ENCODE measurements around the gene ERI3. TPM values are rescaled to one million over a fixed set of nuclear protein-coding genes. Genes with fewer than 3 reads are reported as not detected.

The ERI3 gene
- total and polyA plus RNA-seq, 5 donors from 2014 or later, result 27.6 to 39.8 (median 34.6) TPM

DNA sequence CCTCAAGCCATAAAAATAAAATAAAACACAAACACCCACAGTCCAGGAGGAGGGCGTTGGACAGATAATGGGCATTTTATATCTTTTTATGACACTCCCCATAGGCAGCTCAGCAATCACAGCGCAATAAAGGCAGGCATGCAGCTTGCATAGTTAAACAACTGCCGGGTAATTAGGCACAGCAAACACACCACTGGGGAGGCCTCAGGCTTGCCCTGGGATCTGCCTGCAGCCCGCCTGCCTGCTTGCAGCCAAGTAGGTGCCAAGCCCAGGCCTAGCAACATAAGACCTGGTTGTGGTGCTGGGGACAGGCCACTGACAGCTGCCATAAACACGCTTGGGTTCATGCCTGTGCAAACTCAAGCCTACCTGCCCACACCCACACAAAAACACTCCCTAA, 87.6 kb downstream of the ERI3 start:
- DNase-seq, result no peak
- H3K4me1 ChIP-seq (ENCODE audit: control insufficient read depth, insufficient read depth, low read length, poor library complexity, severe bottlenecking), result no peaks in the 10 kb centered on the region
- no peaks in the 10 kb centered on the region for H3K36me3 ChIP-seq (ENCODE audit: control insufficient read depth, insufficient read depth, low read length)
- no peak overlapping the region for H3K27ac ChIP-seq (ENCODE audit: insufficient read depth, low read length, poor library complexity, severe bottlenecking)
- Mint-ChIP-seq H3K36me3 (peaks cover 25% of the 10 kb centered on the region), H3K27ac (no peak overlapping the region), H3K9me3 (no peaks in the 10 kb centered on the region), H3K4me3 (no peak overlapping the region), H3K27me3 (no peaks in the 10 kb centered on the region), H3K4me1 (peaks cover 0 to 42% (median 12%) of the 10 kb centered on the region in 4 donors)
- no peaks in the 10 kb centered on the region for H3K27me3 ChIP-seq (ENCODE audit: control insufficient read depth, insufficient read depth, low read length)
- ATAC-seq (ENCODE audit: low read depth in 2 of 2), result no peak
- no peaks in the 10 kb centered on the region for H3K9me3 ChIP-seq (ENCODE audit: control insufficient read depth in 2 of 2, low read length in 2 of 2)
- H3K4me3 ChIP-seq (ENCODE audit: low read depth, low read length), result no peak overlapping the region

DNA sequence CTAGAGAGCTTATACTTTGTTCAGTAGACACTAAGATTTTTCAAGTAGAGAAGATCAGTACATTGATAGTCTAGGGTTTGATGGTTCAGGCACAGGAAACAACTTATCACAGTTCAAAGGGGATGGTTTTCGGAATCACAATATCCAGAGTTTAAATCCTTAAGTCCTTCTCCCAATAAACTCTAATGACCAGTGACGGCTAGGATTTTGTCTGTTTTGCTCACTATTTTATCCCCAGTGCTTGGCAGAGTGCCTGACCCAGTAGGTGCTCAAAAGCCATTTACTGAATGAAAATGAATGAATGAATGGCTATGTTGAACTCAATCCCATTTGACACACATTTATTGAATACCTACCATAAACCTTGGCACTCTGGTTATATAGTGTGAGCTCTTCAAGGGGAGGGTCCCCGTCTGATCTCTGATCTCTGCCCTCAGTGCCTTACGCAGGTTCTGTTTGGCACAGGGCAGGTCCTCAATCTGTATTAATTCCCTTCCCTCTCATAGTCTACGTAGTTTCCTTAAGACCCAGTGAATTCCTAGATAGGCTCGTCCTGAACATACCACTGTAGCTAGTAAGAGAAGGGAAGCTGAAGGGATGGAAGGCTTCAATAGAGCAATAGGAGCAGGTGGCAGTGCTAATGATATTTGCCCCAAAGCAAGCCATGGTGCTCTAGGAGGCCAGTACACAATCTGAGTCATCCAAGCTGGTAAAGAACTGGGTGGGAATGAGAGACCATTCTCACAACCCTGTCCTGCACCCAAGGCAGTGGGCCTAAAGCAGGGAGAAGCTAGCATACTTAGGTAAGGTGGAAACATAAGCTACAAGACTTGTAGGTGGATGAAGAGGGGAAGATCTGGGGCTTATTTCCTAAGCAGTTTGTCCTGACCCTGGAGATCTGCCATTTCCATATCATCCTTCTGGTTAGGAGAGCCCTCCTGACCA, 88.4 kb downstream of the ERI3 start:
- no peaks in the 10 kb centered on the region for H3K9me3 ChIP-seq (ENCODE audit: control insufficient read depth in 2 of 2, low read length in 2 of 2)
- no peaks in the 10 kb centered on the region for H3K27me3 ChIP-seq (ENCODE audit: control insufficient read depth, insufficient read depth, low read length)
- no peaks in the 10 kb centered on the region for H3K36me3 ChIP-seq (ENCODE audit: control insufficient read depth, insufficient read depth, low read length)
- Mint-ChIP-seq H3K27me3 (no peaks in the 10 kb centered on the region), H3K9me3 (no peaks in the 10 kb centered on the region), H3K27ac (no peak overlapping the region), H3K36me3 (peaks cover 24% of the 10 kb centered on the region), H3K4me3 (no peak overlapping the region), H3K4me1 (peaks cover 0 to 45% (median 13%) of the 10 kb centered on the region in 4 donors)
- ATAC-seq (ENCODE audit: low read depth in 2 of 2), result no peak
- no peak for DNase-seq
- no peak overlapping the region for H3K4me3 ChIP-seq (ENCODE audit: low read depth, low read length)
- H3K27ac ChIP-seq (ENCODE audit: insufficient read depth, low read length, poor library complexity, severe bottlenecking), result no peak overlapping the region
- H3K4me1 ChIP-seq (ENCODE audit: control insufficient read depth, insufficient read depth, low read length, poor library complexity, severe bottlenecking), result no peaks in the 10 kb centered on the region

DNA sequence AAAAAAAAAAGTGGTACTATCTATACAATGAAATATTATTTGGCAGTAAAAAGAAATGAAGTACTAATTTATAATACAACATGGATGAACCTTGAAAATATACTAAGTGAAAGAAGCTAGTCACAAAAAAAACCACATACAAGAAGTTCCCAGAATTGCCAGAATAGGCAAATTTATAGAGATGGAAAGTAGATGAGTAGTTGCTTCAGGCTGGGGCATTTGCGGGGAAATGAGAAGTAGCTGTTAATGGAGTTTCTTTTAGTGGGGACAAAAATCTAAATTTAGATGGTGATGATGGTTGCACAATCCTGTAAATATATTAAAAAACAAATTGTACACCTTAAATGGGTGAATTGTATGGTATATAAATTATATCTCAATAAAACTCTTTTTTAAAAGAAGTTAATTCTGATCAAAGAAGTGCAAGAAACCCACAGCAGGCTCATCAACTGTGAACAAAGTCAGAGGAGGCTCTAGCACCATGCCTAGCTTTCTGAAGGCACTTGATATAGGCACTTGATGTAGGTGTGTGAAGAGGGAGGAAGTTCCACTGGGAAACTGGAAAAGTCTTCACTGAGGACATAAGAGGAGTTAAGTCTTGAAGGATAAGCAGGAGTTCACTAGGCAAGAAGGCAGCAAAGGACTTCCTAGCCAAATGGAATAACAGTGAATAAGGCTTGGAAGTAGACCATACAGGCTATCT, 89.2 kb downstream of the ERI3 start:
- H3K27ac Mint-ChIP-seq, result no peak overlapping the region
- no peak overlapping the region for H3K27ac ChIP-seq (ENCODE audit: insufficient read depth, low read length, poor library complexity, severe bottlenecking)

DNA sequence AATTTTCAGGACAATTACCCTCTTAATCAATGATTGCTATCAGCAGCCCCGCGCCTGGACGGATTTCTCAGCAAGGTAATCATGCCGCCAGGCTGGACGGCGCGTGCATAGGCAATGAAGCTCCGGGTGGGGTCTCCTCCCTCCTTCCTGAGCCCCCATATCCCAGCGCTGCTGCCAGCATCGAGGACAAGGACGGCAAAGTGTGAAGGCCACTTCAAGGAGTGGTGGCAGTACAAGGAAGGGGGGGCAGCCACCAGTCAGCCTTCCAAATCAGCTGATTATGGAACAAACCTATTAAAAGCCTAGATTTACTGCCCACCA, 90.6 kb downstream of the ERI3 start:
- no peaks in the 10 kb centered on the region for H3K9me3 Mint-ChIP-seq
- peak overlapping the region in 2 of 3 donors; percentile 61 to 80 for H3K27ac Mint-ChIP-seq

More for the DNA sequence above, 89.2 kb downstream of the ERI3 start:
- Mint-ChIP-seq H3K27me3 (no peaks in the 10 kb centered on the region), H3K4me3 (no peak overlapping the region), H3K36me3 (peaks cover 15% of the 10 kb centered on the region), H3K4me1 (peaks cover 6 to 48% (median 15%) of the 10 kb centered on the region in 4 donors), H3K9me3 (no peaks in the 10 kb centered on the region)
- no peak for ATAC-seq (ENCODE audit: low read depth in 2 of 2)
- no peaks in the 10 kb centered on the region for H3K36me3 ChIP-seq (ENCODE audit: control insufficient read depth, insufficient read depth, low read length)
- no peaks in the 10 kb centered on the region for H3K4me1 ChIP-seq (ENCODE audit: control insufficient read depth, insufficient read depth, low read length, poor library complexity, severe bottlenecking)
- no peak for DNase-seq
- H3K4me3 ChIP-seq (ENCODE audit: low read depth, low read length), result no peak overlapping the region
- no peaks in the 10 kb centered on the region for H3K27me3 ChIP-seq (ENCODE audit: control insufficient read depth, insufficient read depth, low read length)
- H3K9me3 ChIP-seq (ENCODE audit: control insufficient read depth in 2 of 2, low read length in 2 of 2), result no peaks in the 10 kb centered on the region

DNA sequence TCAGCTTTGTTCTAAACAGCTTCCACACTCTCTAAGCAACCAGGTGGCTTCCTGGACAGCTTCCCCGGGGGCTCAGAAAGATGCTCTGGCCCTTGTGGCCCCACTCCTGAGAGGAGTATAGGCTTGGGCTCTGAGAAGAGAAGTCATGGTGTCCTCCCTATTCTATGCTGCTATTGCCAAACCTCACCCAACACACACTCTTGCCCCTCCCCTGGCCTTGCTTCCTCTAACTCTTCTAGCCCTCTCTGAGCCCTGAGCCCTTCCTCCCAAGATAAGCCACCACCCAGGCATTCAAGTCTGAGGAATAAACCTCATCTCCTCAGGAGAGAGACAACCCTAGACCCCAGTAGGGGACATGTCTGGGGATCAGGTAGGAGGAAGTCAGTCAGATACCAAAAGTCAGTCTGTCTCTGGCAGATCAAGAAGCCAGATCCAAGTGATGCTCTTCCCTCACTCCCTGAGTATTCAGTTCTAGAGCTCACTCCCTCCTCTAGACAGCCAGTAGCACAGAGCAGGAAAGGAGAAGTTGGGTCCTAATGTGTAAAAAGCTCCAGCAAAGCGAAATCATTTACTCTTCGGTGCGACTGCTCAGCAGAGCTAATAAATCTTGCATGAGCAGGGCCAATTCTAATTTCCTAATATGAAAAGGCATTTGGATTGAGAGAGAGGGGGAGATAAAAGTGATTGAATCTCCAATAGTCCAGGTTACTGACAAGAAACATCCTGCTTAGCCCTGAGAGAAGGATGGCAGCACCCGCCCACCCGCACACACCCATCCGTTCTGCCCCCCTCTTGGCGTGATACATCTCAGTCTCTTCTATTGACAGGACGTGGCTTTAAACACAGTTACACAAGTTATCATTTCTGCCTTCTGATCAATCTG, 91.2 kb downstream of the ERI3 start:
- Histone ChIP-seq H3K27ac (ENCODE audit: insufficient read depth, low read length, poor library complexity, severe bottlenecking) (no peak overlapping the region), H3K4me1 (ENCODE audit: control insufficient read depth, insufficient read depth, low read length, poor library complexity, severe bottlenecking) (no peaks in the 10 kb centered on the region), H3K4me3 (ENCODE audit: low read depth, low read length) (no peak overlapping the region), H3K36me3 (ENCODE audit: control insufficient read depth, insufficient read depth, low read length) (no peaks in the 10 kb centered on the region), H3K27me3 (ENCODE audit: control insufficient read depth, insufficient read depth, low read length) (no peaks in the 10 kb centered on the region), H3K9me3 (ENCODE audit: control insufficient read depth in 2 of 2, low read length in 2 of 2) (no peaks in the 10 kb centered on the region)
- DNase-seq (peak in 1 of 3 donors; percentile 76), ATAC-seq (ENCODE audit: low read depth in 2 of 2) (peak in 1 of 2 donors; percentile 45)
- H3K27me3 Mint-ChIP-seq, result no peaks in the 10 kb centered on the region
- H3K36me3 Mint-ChIP-seq, result peaks cover 10% of the 10 kb centered on the region
- peak overlapping the region in 1 of 4 donors; percentile 13 for H3K4me3 Mint-ChIP-seq
- peaks cover 6 to 46% (median 14%) of the 10 kb centered on the region in 4 donors for H3K4me1 Mint-ChIP-seq
- H3K27ac Mint-ChIP-seq, result peak overlapping the region in 2 of 3 donors; percentile 61 to 84
- H3K9me3 Mint-ChIP-seq, result no peaks in the 10 kb centered on the region

More for the DNA sequence above, 90.6 kb downstream of the ERI3 start:
- Histone ChIP-seq H3K4me3 (ENCODE audit: low read depth, low read length) (no peak overlapping the region), H3K4me1 (ENCODE audit: control insufficient read depth, insufficient read depth, low read length, poor library complexity, severe bottlenecking) (no peaks in the 10 kb centered on the region), H3K36me3 (ENCODE audit: control insufficient read depth, insufficient read depth, low read length) (no peaks in the 10 kb centered on the region), H3K9me3 (ENCODE audit: control insufficient read depth in 2 of 2, low read length in 2 of 2) (no peaks in the 10 kb centered on the region), H3K27ac (ENCODE audit: insufficient read depth, low read length, poor library complexity, severe bottlenecking) (no peak overlapping the region), H3K27me3 (ENCODE audit: control insufficient read depth, insufficient read depth, low read length) (no peaks in the 10 kb centered on the region)
- ATAC-seq (ENCODE audit: low read depth in 2 of 2) (no peak), DNase-seq (no peak)
- Mint-ChIP-seq H3K27me3 (no peaks in the 10 kb centered on the region), H3K36me3 (peaks cover 12% of the 10 kb centered on the region), H3K4me1 (peaks cover 6 to 46% (median 16%) of the 10 kb centered on the region in 4 donors), H3K4me3 (no peak overlapping the region)

DNA sequence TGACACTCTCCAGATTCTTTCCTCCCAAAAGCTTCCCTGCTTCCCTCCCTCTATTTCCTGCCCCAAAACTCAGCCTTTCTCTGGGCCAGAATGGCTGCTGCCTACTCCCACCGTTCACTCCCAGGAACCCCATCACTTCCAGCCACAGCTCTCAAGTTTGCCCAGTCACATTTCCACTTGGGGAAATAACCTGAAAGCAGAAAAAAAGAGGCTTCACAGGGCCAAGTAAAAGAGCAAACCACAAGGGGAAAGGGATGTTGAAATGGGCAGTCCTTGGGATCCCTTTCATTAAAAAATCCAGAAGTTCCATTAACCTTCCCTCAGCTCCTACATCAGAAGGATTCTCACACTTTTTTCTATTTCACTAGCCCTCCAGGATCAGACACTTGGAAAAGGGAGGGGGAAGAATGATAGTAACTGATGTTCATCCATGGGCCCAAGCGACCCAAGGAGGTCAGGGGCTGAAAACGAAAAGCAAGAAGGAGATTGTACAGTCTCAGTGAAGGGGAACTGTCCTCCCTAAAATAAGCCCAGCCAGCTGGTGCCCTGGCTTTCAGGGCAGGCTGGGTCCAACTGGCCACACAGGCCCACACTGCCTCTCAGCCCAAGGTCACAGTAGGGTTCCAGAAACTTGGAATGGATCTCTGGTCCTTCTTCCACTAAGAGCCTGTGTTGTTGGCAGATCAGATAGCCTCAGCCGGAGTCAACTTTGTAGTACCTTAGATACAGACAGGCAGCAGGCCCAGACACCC, 92.1 kb downstream of the ERI3 start:
- Mint-ChIP-seq H3K4me3 (peak overlapping the region in 1 of 4 donors; percentile 21), H3K9me3 (no peaks in the 10 kb centered on the region), H3K27me3 (no peaks in the 10 kb centered on the region), H3K27ac (peak overlapping the region in 2 of 3 donors; percentile 67 to 84), H3K36me3 (peaks cover 14% of the 10 kb centered on the region), H3K4me1 (peaks cover 6 to 44% (median 12%) of the 10 kb centered on the region in 4 donors)
- Histone ChIP-seq H3K36me3 (ENCODE audit: control insufficient read depth, insufficient read depth, low read length) (no peaks in the 10 kb centered on the region), H3K9me3 (ENCODE audit: control insufficient read depth in 2 of 2, low read length in 2 of 2) (no peaks in the 10 kb centered on the region), H3K4me3 (ENCODE audit: low read depth, low read length) (no peak overlapping the region), H3K27ac (ENCODE audit: insufficient read depth, low read length, poor library complexity, severe bottlenecking) (no peak overlapping the region), H3K4me1 (ENCODE audit: control insufficient read depth, insufficient read depth, low read length, poor library complexity, severe bottlenecking) (no peaks in the 10 kb centered on the region), H3K27me3 (ENCODE audit: control insufficient read depth, insufficient read depth, low read length) (no peaks in the 10 kb centered on the region)
- ATAC-seq (ENCODE audit: low read depth in 2 of 2) (no peak), DNase-seq (no peak)

DNA sequence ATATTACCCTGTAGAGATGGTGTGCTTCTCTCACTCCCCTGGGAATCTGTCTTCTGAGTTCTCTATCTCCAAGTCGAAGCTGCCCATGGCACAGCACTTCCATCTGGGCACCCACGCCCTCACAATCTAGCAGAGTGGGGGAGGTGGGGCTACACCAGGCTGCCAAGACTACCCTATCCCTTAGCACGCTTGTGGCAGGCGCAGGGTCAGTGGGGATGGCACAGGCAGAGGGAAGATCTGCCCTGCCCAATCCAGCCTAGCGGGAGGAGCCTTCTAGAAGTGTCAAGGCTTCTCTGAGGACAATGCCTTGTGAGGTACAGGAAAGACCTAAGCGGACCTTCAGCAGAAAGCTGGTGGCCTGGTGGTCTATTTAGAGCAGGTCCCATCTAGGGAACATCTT, 92.6 kb downstream of the ERI3 start:
- H3K36me3 Mint-ChIP-seq, result peaks cover 14% of the 10 kb centered on the region
- H3K27me3 ChIP-seq (ENCODE audit: control insufficient read depth, insufficient read depth, low read length), result no peaks in the 10 kb centered on the region
- no peak overlapping the region for H3K27ac ChIP-seq (ENCODE audit: insufficient read depth, low read length, poor library complexity, severe bottlenecking)
- H3K4me3 Mint-ChIP-seq, result no peak overlapping the region
- H3K4me1 Mint-ChIP-seq, result peaks cover 6 to 42% (median 12%) of the 10 kb centered on the region in 4 donors
- H3K27me3 Mint-ChIP-seq, result no peaks in the 10 kb centered on the region
- H3K36me3 ChIP-seq (ENCODE audit: control insufficient read depth, insufficient read depth, low read length), result no peaks in the 10 kb centered on the region
- H3K4me1 ChIP-seq (ENCODE audit: control insufficient read depth, insufficient read depth, low read length, poor library complexity, severe bottlenecking), result no peaks in the 10 kb centered on the region
- H3K9me3 ChIP-seq (ENCODE audit: control insufficient read depth in 2 of 2, low read length in 2 of 2), result no peaks in the 10 kb centered on the region
- peak overlapping the region in 2 of 3 donors; percentile 43 to 67 for H3K27ac Mint-ChIP-seq
- no peak overlapping the region for H3K4me3 ChIP-seq (ENCODE audit: low read depth, low read length)
- ATAC-seq (ENCODE audit: low read depth in 2 of 2) (no peak), DNase-seq (no peak)
- H3K9me3 Mint-ChIP-seq, result no peaks in the 10 kb centered on the region
